Kidney glomerular epithelial cell (primary cell): ENCODE data around the gene KRT8.
"Not testable (repeated sequence)": the region's sequence is repeated elsewhere in the genome, so short reads cannot be mapped to it uniquely, and the experiment has no call there.

ENCODE experiments used
- DNase-seq: peaks from one replicate; lab custom pipeline; 2025; lab: John Stamatoyannopoulos, UW

Gene KRT8

GRCh38 chr12:52874573-52875435, 30.1 kb downstream of the KRT8 start:
- DNase-seq = no peak

DNA sequence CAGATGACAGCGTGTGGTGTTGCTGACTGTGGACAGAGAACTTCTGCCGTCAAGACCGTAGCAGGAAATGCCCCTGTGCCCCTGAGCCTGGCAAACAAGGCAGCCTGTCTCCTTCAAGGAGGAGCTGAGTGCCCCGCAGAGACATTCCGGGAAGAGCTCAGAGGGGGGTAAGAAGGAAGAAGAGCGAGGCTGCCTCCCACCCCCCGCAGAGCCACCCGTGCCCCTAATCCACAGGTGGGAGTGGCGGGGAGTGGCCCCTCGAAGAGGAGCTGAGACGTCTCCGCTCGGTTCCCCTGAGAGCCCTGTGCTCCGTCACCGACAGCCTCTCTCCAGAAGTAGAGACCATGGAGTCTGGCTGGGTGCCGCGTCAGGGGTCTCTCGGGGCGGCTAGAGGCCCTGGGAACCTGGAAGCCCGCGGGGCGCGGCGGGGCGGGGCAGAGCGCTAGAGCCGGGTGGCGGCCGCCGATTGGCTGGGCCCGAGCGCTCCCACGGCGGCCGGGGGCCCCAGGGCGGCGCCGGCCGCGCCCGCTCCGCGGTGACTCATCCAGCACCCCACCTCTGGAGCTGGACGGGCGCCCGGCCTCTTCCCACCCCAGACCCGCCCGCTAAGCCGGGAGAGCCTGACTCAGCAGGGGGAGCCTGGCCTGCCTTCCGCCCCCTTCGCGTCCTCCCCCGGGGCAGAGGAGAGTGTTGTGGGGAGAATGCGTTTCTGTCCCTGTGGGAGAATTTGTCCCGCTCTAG, 30.9 kb downstream of the KRT8 start:
- peak; percentile 87 for DNase-seq

DNA sequence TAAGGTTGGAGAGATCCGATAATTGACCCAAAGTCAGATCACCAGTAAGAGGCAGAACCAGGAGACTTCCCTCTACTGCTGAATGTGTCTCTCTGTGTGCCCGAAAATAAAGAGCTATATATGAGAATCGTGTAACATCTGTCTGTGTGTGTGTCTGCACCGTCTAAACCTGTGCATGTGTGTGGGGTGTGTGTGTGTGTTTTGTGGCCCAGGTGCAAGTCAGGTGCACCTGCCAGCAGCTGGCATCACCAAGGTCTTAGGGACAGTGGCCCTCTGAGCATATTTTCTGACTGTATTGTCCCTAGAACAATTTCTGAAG, 31.4 kb downstream of the KRT8 start:
- DNase-seq = peak; percentile 46

DNA sequence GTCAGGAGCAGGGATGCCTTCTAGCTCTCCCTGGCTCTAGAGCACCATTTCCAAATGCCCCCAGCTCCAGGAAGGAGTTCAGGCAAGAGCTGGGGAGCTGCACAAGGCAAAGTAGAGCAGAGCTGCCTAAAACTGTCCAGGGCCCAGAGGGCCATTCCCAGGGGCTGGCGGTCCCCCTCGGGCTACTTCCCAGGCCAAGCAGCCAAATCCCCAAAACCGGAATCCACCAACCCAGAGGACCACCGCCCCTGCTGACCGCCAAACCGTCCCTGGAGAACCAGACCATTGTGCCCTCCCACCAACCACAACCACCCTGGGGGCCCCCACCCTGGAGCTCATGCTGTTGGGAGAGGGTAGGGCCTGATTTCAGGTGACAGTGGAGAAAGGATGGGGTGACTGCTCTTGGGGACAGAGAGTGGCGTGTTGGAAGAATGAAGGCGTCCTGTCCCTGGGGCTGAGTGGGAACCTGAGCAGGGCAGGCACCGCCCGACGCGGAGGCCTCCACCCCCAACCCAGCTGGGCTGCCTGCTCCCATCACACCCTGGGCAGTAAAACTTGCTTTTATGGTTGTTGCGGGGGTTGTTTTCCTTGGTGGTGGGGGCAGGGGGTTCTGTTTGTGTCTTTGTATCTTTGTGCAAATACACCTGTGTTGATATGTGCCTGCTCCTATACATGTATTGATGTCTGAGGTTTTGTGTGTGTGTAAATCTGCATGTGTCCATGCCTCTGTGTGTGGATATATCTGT, 32.1 kb downstream of the KRT8 start:
- no peak for DNase-seq

GRCh38 chr12:52871291-52872039, 33.4 kb downstream of the KRT8 start:
- peak; percentile 78 for DNase-seq

- DNase-seq = peak; percentile 15
Observed at GRCh38 chr12:52870361-52871290, 34.2 kb downstream of the KRT8 start.

DNA sequence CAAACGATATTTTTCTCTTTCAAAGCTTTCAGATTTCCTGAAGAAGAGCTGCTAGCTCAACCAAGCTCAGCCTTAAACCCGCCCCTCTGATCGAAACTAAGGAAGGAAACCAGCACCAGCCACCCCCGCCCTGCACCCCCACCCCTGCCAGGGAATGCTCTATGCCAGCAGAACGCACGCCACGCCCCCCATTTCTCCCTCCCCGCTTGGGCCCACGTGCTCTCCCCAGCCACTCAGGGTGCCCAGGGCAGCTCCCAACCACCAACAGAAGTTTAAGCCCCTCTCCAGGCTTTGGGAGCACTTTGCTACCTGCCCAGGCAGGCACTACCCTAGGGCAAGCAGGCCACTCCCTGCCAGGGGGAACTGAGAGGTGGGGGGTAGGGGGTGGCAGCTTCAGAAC, 37.2 kb downstream of the KRT8 start:
- DNase-seq = no peak

GRCh38 chr12:52867152-52867551, 37.7 kb downstream of the KRT8 start:
- DNase-seq = no peak

DNA sequence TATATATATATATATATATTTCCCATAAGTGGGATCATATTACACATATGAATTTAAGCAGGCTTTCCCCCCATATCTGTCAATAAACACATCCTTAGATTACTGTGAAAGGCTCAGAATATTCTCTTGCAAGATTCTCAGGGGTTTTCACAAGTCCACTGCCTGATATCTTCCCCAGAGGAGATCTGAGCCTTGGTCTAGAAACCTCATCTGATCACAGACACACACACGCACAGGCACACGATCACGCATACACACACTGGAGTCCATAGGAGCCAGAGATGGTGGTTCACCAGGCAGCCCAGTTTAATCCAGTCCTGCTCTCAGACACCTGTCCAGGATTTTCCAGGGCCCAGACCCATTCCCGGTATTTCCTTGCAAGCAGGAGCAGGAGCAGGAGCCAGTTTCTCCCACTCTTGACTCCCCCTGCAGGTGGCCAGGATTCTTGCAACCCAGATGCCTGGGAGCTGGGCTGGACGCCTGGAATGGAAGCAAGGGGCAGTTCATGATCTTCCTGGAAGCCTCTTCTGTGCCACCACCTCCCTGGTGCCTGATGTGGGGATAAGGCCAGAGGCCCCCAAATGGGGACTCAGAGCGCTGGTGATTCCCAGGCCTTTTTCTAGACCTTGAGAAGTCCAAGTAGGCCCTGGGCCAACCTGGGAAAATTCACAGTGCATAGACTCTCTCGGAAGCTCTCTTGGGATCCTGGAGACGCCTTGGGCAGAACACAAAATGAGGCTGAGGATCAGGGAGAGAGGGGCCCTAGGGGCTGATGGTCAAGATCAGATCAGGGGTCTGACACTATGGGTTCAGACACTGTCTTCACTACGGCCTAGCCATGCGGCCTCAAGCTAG, 39.6 kb downstream of the KRT8 start:
- DNase-seq = peak; percentile 65

- DNase-seq = no peak
Observed at GRCh38 chr12:52862023-52862422, 42.9 kb downstream of the KRT8 start.

DNA sequence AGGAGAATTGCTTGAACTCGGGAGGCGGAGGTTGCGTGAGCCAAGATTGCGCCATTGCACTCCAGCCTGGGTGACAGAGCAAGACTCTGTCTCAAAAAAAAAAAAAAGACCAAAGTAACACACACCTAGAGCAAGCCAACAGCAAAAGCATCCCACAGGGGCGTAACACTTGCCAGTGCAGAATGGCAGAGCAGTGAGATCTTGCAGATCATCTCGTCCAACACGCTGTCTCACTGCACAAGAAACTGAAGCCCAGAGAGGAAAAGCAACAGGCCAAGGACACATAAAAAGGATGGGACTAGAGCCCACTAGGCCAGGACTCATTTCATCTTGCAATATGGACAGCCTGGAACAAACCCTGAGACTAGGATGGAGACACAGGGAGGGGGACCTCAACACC, 43.4 kb downstream of the KRT8 start:
- DNase-seq = no peak

DNA sequence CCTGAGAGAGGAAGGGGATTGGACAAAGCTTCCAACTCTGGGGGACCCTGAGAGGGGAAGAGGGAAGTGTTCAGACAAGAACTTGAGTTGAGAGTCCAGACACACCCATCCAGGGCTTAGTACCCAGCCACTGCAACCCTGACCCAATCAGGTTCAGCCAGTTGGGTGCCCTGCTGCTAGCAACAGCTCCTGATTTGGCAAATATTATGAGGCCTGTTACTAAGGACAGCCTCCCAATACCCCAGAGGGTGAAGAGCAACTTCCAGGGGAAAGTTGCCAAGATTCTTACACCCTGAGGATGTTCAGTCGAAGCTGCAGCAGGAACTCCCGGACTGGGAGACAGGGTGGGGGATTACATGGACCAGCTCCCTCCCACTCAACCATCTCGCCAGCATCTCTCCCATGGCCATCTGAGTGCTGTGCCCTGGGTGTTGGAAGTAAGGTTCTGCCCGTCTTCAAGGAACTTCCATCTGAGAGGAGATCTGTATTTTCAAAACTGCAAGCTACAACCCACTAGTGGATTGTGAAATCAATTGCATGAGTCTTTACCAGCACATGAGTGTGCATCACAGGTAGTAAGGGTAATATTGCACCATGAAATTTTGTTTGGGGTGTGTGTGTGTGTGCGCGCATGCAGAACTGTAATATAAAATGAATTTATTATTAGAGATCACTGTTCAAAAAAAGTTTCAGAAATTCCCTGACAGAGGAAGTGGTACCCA, 44.6 kb downstream of the KRT8 start:
- peak; percentile 31 for DNase-seq

DNA sequence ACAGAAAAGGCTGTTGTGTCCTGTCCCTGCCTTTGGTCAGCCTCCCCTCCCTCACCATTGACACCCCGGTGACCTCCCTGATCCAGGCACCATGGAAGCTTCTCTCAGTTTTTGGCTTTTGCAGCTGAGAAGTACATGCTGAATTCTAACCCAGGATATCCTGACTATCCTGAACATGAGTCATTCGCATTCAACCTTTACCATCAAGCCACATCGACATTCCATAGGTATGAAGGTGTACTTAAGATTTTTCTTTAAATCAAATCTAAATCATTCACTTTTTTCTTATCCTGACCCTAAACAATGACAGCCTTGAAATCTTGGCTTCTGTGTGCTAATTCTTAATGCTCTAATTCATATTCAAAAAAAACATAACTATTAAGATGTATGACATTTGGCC, 47.4 kb downstream of the KRT8 start:
- no peak for DNase-seq

GRCh38 chr12:52856787-52857186, 48.1 kb downstream of the KRT8 start:
- DNase-seq = no peak

DNA sequence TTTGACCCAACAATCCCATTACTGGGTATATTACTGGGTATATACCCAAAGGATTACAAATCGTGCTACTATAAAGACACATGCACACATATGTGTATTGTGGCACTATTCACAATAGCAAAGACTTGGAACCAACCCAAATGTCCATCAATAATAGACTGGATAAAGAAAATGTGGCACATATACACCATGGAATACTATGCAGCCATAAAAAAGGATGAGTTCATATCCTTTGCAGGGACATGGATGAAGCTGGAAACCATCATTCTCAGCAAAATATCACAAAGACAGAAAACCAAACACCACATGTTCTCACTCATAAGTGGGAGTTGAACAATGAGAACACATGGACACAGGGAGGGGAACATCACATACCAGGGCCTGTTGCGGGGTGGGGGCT, 48.8 kb downstream of the KRT8 start:
- DNase-seq = not testable (repeated sequence)

DNA sequence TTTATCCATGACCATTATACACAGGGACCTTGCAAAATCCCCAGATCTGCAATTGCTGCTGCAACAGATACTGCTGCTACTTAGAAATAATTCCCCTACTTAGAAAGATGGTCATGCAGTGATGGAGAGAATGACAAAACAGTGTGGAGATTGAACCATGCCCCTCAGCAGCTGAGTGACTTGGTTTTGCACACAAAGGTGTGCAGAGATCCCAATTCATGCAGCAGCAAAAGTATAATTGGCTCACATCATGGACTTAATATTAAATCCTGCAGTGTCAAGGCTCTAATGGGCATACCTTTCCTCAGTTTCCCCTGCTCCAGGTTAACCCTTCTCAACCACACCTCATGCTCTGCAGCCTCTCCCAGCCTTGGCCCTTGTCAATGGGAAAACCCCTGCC, 53.1 kb downstream of the KRT8 start:
- DNase-seq = no peak

- DNase-seq = no peak
Observed at GRCh38 chr12:52850681-52851080, 54.2 kb downstream of the KRT8 start.

GRCh38 chr12:52849511-52849910, 55.4 kb downstream of the KRT8 start:
- DNase-seq = no peak

DNA sequence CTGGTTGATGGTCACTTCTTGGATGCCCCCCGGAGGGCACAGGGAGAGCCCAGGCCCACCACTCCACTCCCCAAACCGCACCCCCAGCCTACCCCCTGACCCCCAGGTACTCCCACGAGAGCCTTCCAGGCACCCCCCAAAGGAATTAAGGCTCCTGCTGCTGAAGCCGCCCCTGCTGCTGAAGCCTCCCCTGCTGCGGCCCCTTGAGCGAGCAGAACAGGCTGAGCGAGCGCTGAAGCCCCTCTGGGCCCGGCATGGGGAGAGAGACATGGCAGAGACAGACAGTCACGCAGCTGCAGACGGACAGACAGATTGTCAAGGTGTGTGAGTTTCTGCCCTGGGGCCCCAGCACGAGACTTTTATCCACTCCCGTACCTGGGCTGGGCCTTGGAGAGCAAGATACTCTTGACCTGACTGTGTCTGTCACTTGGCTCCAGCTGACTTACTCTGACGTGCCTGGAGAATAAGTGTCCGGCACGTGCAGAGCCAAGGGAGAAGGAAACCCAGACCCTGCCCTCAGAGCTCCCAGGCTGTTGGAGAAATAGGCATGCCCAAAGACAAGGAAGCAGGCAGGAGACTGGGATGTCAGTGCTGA, 56.1 kb downstream of the KRT8 start, which contains the start of gene KRT78:
Gene KRT78 (minus strand): TSS at position 334 of the 595 bp plus-strand sequence. CDS start 64 bp downstream, at position 270.
- DNase-seq = no peak
